ENCODE data around the gene ST8SIA6. TPM values are rescaled to one million over a fixed set of nuclear protein-coding genes. Genes with fewer than 3 reads are reported as not detected.
"Not testable (repeated sequence)": the region's sequence is repeated elsewhere in the genome, so short reads cannot be mapped to it uniquely, and the experiment has no call there.

Gene ST8SIA6
- total RNA-seq (2022) = 0.19 and 0.52 TPM in 2 replicates
- Bru-seq, nascent RNA = percentile 19 among the genes with signal in this experiment
- BruChase-seq, experiment 1, labeled RNA remaining after a 6-hour chase = percentile 18 among the genes with signal in this experiment
- BruChase-seq, experiment 2, labeled RNA remaining after a 2-hour chase = percentile 21 among the genes with signal in this experiment
- long read RNA-seq = 0 reads

- intact Hi-C loops (cut with micrococcal nuclease) = no loop called here
- Mint-ChIP-seq H3K36me3 (ENCODE audit: insufficient read depth, unreplicated experiment) (no peaks in the 10 kb centered on the region), H3K4me3 (ENCODE audit: unreplicated experiment) (peak within 1 kb of the TSS; percentile 72), H3K9me3 (ENCODE audit: unreplicated experiment) (peaks cover 9% of the 10 kb centered on the region), H3K27me3 (ENCODE audit: insufficient read depth, unreplicated experiment) (no peaks in the 10 kb centered on the region), H3K4me1 (ENCODE audit: insufficient read depth, unreplicated experiment) (no peaks in the 10 kb centered on the region), H3K27ac (ENCODE audit: low read depth, unreplicated experiment) (no peak within 1 kb of the TSS)
- POLR2A ChIA-PET = interaction anchor here (0.9 to 1.2 kb wide), 2 partner anchors 23 to 56 kb away, joined by 3 to 5 read pairs; no protein-coding TSS in a partner anchor
- CTCF ChIA-PET = interaction anchor here (0.6 to 1.6 kb wide), 4 partner anchors 151 to 794 kb away, joined by 3 read pairs; no protein-coding TSS in a partner anchor
- no TSS peak for BruUV-seq (replicated peaks)
- no peak for TF ChIP-seq CTCF (IDR thresholded peaks at IDR 0.05; ENCODE audit: unreplicated experiment)
- peak; percentile 51 for DNase-seq (ENCODE audit: unreplicated experiment)
Observed at GRCh38 chr10:17454161-17455014, at the start of gene ST8SIA6. Gene ST8SIA6 (minus strand): TSS chr10:17454595. CDS start chr10:17454255, 340 bp downstream.

DNA sequence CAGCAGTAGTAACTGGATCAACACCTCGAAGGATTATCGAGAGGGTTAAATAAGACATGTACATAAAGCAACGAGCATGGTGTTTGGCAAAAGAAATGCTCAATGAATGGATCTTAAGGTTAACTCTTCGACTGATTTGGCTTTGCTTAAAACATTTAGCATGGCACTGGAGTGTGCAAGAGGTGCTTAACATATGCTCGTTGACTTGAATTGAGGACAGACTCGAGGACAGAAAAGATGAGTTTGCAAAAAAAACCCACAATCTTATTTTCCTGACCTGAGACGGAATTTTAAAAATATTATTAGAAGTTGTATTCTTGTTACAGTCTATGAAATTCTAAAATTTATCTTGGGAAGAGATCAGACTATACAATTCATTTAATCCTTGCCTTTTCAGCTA lies 49.4 kb upstream of the ST8SIA6 start:
- H3K27ac Mint-ChIP-seq (ENCODE audit: low read depth, unreplicated experiment) = no peak overlapping the region
- ChIA-PET CTCF (no interaction called here), POLR2A (no interaction called here)
- no peaks in the 10 kb centered on the region for H3K9me3 Mint-ChIP-seq (ENCODE audit: unreplicated experiment)
- no peak overlapping the region for H3K4me3 Mint-ChIP-seq (ENCODE audit: unreplicated experiment)
- H3K27me3 Mint-ChIP-seq (ENCODE audit: insufficient read depth, unreplicated experiment) = no peaks in the 10 kb centered on the region
- no peaks in the 10 kb centered on the region for H3K36me3 Mint-ChIP-seq (ENCODE audit: insufficient read depth, unreplicated experiment)
- no peak for TF ChIP-seq CTCF (IDR thresholded peaks at IDR 0.05; ENCODE audit: unreplicated experiment)
- intact Hi-C loops (cut with micrococcal nuclease) = no loop called here
- no TSS peak for BruUV-seq (replicated peaks)
- no peak for DNase-seq (ENCODE audit: unreplicated experiment)
- peaks cover 5% of the 10 kb centered on the region for H3K4me1 Mint-ChIP-seq (ENCODE audit: insufficient read depth, unreplicated experiment)

DNA sequence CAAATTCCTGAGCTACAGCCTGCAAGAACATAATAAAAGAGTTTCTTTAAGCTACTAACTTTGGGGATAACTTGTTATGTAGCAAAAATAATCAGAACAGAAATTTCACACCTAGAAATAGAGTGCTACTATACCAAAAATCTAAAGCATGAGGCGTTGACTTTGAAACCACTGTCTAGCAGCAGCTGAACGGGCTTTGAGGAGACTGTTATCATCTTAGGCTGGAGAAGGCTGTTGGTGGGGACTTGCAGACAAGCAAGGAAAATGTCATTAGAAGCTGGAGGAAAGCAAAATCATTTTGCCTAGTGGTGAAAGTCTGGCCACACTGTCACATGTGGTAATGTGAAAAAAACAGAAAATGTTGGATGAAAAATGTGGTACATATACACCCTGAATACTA lies 48.4 kb upstream of the ST8SIA6 start:
- H3K36me3 Mint-ChIP-seq (ENCODE audit: insufficient read depth, unreplicated experiment) = no peaks in the 10 kb centered on the region
- intact Hi-C loops (cut with micrococcal nuclease) = no loop called here
- H3K27ac Mint-ChIP-seq (ENCODE audit: low read depth, unreplicated experiment) = no peak overlapping the region
- DNase-seq (ENCODE audit: unreplicated experiment) = no peak
- BruUV-seq (replicated peaks) = no TSS peak
- no peak for TF ChIP-seq CTCF (IDR thresholded peaks at IDR 0.05; ENCODE audit: unreplicated experiment)
- H3K9me3 Mint-ChIP-seq (ENCODE audit: unreplicated experiment) = no peaks in the 10 kb centered on the region
- H3K4me3 Mint-ChIP-seq (ENCODE audit: unreplicated experiment) = no peak overlapping the region
- no peaks in the 10 kb centered on the region for H3K27me3 Mint-ChIP-seq (ENCODE audit: insufficient read depth, unreplicated experiment)
- ChIA-PET POLR2A (no interaction called here), CTCF (interaction anchor here (0.6 kb wide), 1 partner anchor 446 kb away, joined by 4 read pairs; no protein-coding TSS in a partner anchor)
- H3K4me1 Mint-ChIP-seq (ENCODE audit: insufficient read depth, unreplicated experiment) = peaks cover 5% of the 10 kb centered on the region

- intact Hi-C loops (cut with micrococcal nuclease); H3K36me3 Mint-ChIP-seq (ENCODE audit: insufficient read depth, unreplicated experiment); H3K9me3 Mint-ChIP-seq (ENCODE audit: unreplicated experiment); H3K27ac Mint-ChIP-seq (ENCODE audit: low read depth, unreplicated experiment); BruUV-seq (replicated peaks); H3K4me3 Mint-ChIP-seq (ENCODE audit: unreplicated experiment); POLR2A ChIA-PET; DNase-seq (ENCODE audit: unreplicated experiment); H3K27me3 Mint-ChIP-seq (ENCODE audit: insufficient read depth, unreplicated experiment); H3K4me1 Mint-ChIP-seq (ENCODE audit: insufficient read depth, unreplicated experiment): not testable (repeated sequence)
- CTCF ChIA-PET = interaction anchor here (0.7 kb wide), 1 partner anchor 13 kb away, joined by 4 read pairs; no protein-coding TSS in a partner anchor
Observed at GRCh38 chr10:17499014-17499413, 44.6 kb upstream of the ST8SIA6 start.
